Breast epithelium (tissue), 3 donors: ENCODE data around the gene GPR149.

Experiments used
- POLR2A ChIP-seq: fragments of 450-650 bp; IDR thresholded peaks from one replicate; pipeline ENCODE4 v1.6.1; 2016; ENCODE audit warnings: antibody characterized with exemption, mild to moderate bottlenecking, moderate library complexity
- POLR2AphosphoS5 ChIP-seq, 3 donors: sonication (generic); formaldehyde crosslinking; IDR thresholded peaks; one replicate each; pipeline ENCODE4 v1.6.1; 2017; ENCODE audit warnings: antibody characterized with exemption in 3 of 3
- TF ChIP-seq, protein P1 (sequence below), 3 donors: fragments of 450-650 bp; IDR thresholded peaks; one replicate each; pipeline ENCODE4 v1.5.1; 2016 to 2017; ENCODE audit warnings: antibody characterized with exemption in 3 of 3, mild to moderate bottlenecking in 3 of 3, moderate library complexity in 3 of 3

GRCh38 chr3:154427685-154428285 lies 2.2 kb downstream of the GPR149 start:
- no peak for TF ChIP-seq POLR2A
- TF ChIP-seq, protein P1, sequence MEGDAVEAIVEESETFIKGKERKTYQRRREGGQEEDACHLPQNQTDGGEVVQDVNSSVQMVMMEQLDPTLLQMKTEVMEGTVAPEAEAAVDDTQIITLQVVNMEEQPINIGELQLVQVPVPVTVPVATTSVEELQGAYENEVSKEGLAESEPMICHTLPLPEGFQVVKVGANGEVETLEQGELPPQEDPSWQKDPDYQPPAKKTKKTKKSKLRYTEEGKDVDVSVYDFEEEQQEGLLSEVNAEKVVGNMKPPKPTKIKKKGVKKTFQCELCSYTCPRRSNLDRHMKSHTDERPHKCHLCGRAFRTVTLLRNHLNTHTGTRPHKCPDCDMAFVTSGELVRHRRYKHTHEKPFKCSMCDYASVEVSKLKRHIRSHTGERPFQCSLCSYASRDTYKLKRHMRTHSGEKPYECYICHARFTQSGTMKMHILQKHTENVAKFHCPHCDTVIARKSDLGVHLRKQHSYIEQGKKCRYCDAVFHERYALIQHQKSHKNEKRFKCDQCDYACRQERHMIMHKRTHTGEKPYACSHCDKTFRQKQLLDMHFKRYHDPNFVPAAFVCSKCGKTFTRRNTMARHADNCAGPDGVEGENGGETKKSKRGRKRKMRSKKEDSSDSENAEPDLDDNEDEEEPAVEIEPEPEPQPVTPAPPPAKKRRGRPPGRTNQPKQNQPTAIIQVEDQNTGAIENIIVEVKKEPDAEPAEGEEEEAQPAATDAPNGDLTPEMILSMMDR (IDR thresholded peaks at IDR 0.05) = no peak
- TF ChIP-seq POLR2AphosphoS5 (IDR thresholded peaks at IDR 0.05) = no peak
